Measurements from ENCODE around the gene PRSS12.
"Not testable (repeated sequence)": the region's sequence is repeated elsewhere in the genome, so short reads cannot be mapped to it uniquely, and the experiment has no call there.

Gene PRSS12

GRCh38 chr4:118270492-118270891 lies 82.3 kb downstream of the PRSS12 start:
- no peaks in the 10 kb centered on the region for H3K9me3 ChIP-seq (ENCODE audit: low read length)
- H3K4me3 ChIP-seq (ENCODE audit: low read depth, low read length, poor library complexity, severe bottlenecking): no peak overlapping the region
- TF ChIP-seq CTCF (IDR thresholded peaks at IDR 0.05; ENCODE audit: low read length) (peak; percentile 69), EZH2 (IDR thresholded peaks at IDR 0.05; ENCODE audit: borderline replicate concordance, low read length) (no peak)
- H3K36me3 ChIP-seq (ENCODE audit: insufficient read depth, low read length): no peaks in the 10 kb centered on the region
- H4K20me1 ChIP-seq (ENCODE audit: insufficient read depth, low read length): no peaks in the 10 kb centered on the region
- H3K9me2 ChIP-seq (ENCODE audit: low read depth, low read length): no peaks in the 10 kb centered on the region
- no peak overlapping the region for H3K27ac ChIP-seq (ENCODE audit: low read depth, low read length, poor library complexity, severe bottlenecking)
- no peaks in the 10 kb centered on the region for H3K79me2 ChIP-seq (ENCODE audit: insufficient read depth, low read length)
- no peak overlapping the region for H3K4me2 ChIP-seq (ENCODE audit: low read length)
- H3K4me1 ChIP-seq (ENCODE audit: insufficient read depth, low read length, severe bottlenecking): no peaks in the 10 kb centered on the region
- no peaks in the 10 kb centered on the region for H3K27me3 ChIP-seq (ENCODE audit: insufficient read depth, low read length)
- no peaks in the 10 kb centered on the region for H3F3A ChIP-seq (ENCODE audit: insufficient read depth, low read length)
- H3K9ac ChIP-seq (ENCODE audit: low read length): no peak overlapping the region
- H2AFZ ChIP-seq (ENCODE audit: low read length): no peak overlapping the region

GRCh38 chr4:118268780-118269179 lies 84.0 kb downstream of the PRSS12 start:
- Histone ChIP-seq H2AFZ (ENCODE audit: low read length) (no peak overlapping the region), H4K20me1 (ENCODE audit: insufficient read depth, low read length) (no peaks in the 10 kb centered on the region), H3K4me3 (ENCODE audit: low read depth, low read length, poor library complexity, severe bottlenecking) (no peak overlapping the region), H3K27ac (ENCODE audit: low read depth, low read length, poor library complexity, severe bottlenecking) (no peak overlapping the region), H3K9ac (ENCODE audit: low read length) (no peak overlapping the region), H3K36me3 (ENCODE audit: insufficient read depth, low read length) (no peaks in the 10 kb centered on the region), H3F3A (ENCODE audit: insufficient read depth, low read length) (no peaks in the 10 kb centered on the region), H3K27me3 (ENCODE audit: insufficient read depth, low read length) (no peaks in the 10 kb centered on the region), H3K9me2 (ENCODE audit: low read depth, low read length) (no peaks in the 10 kb centered on the region), H3K9me3 (ENCODE audit: low read length) (no peaks in the 10 kb centered on the region), H3K4me1 (ENCODE audit: insufficient read depth, low read length, severe bottlenecking) (no peaks in the 10 kb centered on the region), H3K79me2 (ENCODE audit: insufficient read depth, low read length) (no peaks in the 10 kb centered on the region), H3K4me2 (ENCODE audit: low read length) (no peak overlapping the region)
- TF ChIP-seq EZH2 (IDR thresholded peaks at IDR 0.05; ENCODE audit: borderline replicate concordance, low read length): no peak
- no peak for TF ChIP-seq CTCF (IDR thresholded peaks at IDR 0.05; ENCODE audit: low read length)

DNA sequence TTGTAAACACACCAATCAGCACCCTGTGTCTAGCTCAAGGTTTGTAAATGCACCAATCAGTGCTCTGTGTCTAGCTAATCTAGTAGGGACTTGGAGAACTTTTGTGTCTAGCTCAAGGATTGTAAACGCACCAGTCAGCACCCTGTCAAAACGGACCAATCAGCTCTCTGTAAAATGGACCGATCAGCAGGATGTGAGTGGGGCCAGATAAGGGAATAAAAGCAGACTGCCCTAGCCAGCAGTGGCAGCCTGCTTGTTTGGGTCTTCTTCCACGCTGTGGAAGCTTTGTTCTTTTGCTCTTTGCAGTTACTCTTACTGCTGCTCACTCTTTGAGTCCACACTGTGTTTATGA lies 86.7 kb downstream of the PRSS12 start:
- not testable (repeated sequence) for H3K79me2 ChIP-seq (ENCODE audit: insufficient read depth, low read length); H4K20me1 ChIP-seq (ENCODE audit: insufficient read depth, low read length); H3K9ac ChIP-seq (ENCODE audit: low read length); H2AFZ ChIP-seq (ENCODE audit: low read length); H3K36me3 ChIP-seq (ENCODE audit: insufficient read depth, low read length); H3K27ac ChIP-seq (ENCODE audit: low read depth, low read length, poor library complexity, severe bottlenecking); H3K9me3 ChIP-seq (ENCODE audit: low read length); H3K4me1 ChIP-seq (ENCODE audit: insufficient read depth, low read length, severe bottlenecking); H3K27me3 ChIP-seq (ENCODE audit: insufficient read depth, low read length); H3K4me3 ChIP-seq (ENCODE audit: low read depth, low read length, poor library complexity, severe bottlenecking); H3K9me2 ChIP-seq (ENCODE audit: low read depth, low read length); H3K4me2 ChIP-seq (ENCODE audit: low read length); H3F3A ChIP-seq (ENCODE audit: insufficient read depth, low read length)

DNA sequence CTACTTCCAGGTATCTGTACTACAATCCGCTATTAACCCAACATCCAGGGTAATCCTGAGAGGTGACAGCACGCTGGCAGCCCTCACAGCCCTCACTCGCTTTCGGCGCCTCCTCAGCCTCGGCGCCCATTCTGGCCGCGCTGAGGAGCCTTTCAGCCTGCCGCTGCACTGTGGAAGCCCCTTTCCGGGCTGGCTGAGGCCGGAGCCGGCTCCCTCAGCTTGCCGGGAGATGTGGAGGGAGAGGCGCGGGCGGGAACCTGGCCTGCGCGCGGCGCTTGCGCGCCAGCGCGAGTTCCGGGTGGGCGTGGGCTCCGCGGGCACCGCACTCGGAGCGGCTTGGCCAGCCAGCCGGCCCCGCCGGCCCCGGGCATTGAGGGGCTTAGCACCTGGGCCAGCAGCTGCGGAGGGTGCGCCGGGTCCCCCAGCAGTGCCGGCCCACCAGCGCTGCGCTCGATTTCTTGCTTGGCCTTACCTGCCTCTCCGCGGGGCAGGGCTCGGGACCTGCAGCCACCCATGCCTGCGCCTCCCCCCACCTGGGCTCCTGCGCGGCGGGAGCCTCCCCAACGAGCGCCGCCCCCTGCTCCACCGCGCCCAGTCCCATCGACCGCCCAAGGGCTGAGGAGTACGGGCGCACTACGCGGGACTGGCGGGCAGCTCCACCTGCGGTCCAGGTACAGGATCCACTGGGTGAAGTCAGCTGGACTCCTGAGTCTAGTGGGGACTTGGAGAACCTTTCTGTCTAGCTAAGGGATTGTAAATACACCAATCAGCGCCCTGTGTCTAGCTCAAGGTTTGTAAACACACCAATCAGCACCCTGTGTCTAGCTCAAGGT lies 87.3 kb downstream of the PRSS12 start:
- no peak for TF ChIP-seq CTCF (IDR thresholded peaks at IDR 0.05; ENCODE audit: low read length)
- TF ChIP-seq EZH2 (IDR thresholded peaks at IDR 0.05; ENCODE audit: borderline replicate concordance, low read length): no peak
- Histone ChIP-seq H3K9me2 (ENCODE audit: low read depth, low read length) (no peaks in the 10 kb centered on the region), H4K20me1 (ENCODE audit: insufficient read depth, low read length) (no peaks in the 10 kb centered on the region), H3K79me2 (ENCODE audit: insufficient read depth, low read length) (no peaks in the 10 kb centered on the region), H3K9ac (ENCODE audit: low read length) (no peak overlapping the region), H3K4me1 (ENCODE audit: insufficient read depth, low read length, severe bottlenecking) (no peaks in the 10 kb centered on the region), H3K9me3 (ENCODE audit: low read length) (no peaks in the 10 kb centered on the region), H3K36me3 (ENCODE audit: insufficient read depth, low read length) (no peaks in the 10 kb centered on the region), H3K27ac (ENCODE audit: low read depth, low read length, poor library complexity, severe bottlenecking) (no peak overlapping the region), H3K4me3 (ENCODE audit: low read depth, low read length, poor library complexity, severe bottlenecking) (no peak overlapping the region), H3K4me2 (ENCODE audit: low read length) (no peak overlapping the region), H3K27me3 (ENCODE audit: insufficient read depth, low read length) (no peaks in the 10 kb centered on the region), H2AFZ (ENCODE audit: low read length) (no peak overlapping the region), H3F3A (ENCODE audit: insufficient read depth, low read length) (no peaks in the 10 kb centered on the region)

Data from OCI-LY1 (cell line).